GM06990 (cell line): ENCODE data around the gene COL15A1.

ENCODE experiments used
- DNase-seq: peaks from one replicate; pipeline ENCODE4 v3.0.0-alpha.2; 2011; ENCODE audit not compliant: insufficient read length; ENCODE audit errors: extremely low read depth
- H3K27me3 ChIP-seq: replicated peaks from 2 replicates; pipeline ENCODE4 v1.6.0; 2011; ENCODE audit warnings: low read length; ENCODE audit not compliant: control insufficient read depth, insufficient read depth
- H3K36me3 ChIP-seq: 2 replicates; pipeline ENCODE4 v1.5.1; 2011; ENCODE audit warnings: low read length; ENCODE audit not compliant: control insufficient read depth, insufficient read depth
- H3K4me3 ChIP-seq: replicated peaks from 2 replicates; pipeline ENCODE4 v1.5.1; 2011; ENCODE audit warnings: low read depth, mild to moderate bottlenecking, control low read depth, low read length
- TF ChIP-seq, protein P1 (sequence below): IDR thresholded peaks from 2 replicates; pipeline ENCODE4 v1.5.1; 2011; ENCODE audit warnings: low read length, control low read depth, mild to moderate bottlenecking, inconsistent platforms; ENCODE audit not compliant: insufficient read depth, poor library complexity, severe bottlenecking

The COL15A1 gene

DNA sequence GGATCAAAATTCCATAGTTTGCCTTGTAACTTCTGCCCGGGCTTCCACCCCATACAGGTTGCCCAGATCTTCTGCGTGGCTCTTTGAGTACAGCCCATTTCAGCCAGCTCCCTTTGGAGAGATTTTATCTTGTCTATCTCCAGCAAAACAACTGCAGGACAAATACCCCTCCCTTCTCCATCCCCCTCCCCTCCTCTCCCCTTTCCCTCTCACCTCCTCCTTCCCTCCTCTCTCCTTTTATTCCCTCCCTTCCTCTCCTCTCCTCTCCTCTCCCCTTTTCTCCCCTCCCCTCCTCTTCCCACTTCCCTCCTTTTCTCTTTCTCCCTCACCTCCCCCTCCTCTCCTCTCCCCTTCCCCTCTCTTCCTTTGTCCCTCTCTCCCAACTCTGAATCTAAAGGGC is 58.2 kb downstream of the COL15A1 start:
- no peak for DNase-seq
- TF ChIP-seq, protein P1, sequence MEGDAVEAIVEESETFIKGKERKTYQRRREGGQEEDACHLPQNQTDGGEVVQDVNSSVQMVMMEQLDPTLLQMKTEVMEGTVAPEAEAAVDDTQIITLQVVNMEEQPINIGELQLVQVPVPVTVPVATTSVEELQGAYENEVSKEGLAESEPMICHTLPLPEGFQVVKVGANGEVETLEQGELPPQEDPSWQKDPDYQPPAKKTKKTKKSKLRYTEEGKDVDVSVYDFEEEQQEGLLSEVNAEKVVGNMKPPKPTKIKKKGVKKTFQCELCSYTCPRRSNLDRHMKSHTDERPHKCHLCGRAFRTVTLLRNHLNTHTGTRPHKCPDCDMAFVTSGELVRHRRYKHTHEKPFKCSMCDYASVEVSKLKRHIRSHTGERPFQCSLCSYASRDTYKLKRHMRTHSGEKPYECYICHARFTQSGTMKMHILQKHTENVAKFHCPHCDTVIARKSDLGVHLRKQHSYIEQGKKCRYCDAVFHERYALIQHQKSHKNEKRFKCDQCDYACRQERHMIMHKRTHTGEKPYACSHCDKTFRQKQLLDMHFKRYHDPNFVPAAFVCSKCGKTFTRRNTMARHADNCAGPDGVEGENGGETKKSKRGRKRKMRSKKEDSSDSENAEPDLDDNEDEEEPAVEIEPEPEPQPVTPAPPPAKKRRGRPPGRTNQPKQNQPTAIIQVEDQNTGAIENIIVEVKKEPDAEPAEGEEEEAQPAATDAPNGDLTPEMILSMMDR, result no peak

DNA sequence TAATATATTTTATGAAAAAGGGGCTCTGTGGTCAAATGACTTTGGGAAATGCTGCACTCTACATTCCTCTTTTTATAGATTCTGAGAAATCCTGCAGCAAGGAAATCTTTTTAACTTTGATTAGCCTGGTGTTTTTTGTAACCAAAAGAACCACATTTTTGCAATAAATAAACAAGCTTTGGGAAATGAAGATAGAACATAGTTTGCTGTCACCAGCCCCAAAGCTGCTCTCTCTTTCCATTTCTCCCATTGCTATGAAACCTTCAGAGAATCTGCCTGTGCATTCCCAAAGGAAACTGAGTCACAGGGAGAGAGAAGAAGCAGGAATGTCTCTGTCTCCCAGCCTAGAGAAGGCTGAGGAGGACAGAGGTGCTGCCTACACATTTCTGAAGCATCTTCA is 59.0 kb downstream of the COL15A1 start:
- no peaks in the 10 kb centered on the region; the same call in 1 of the 2 replicates for H3K27me3 ChIP-seq
- no peaks in the 10 kb centered on the region for H3K36me3 ChIP-seq
- TF ChIP-seq, protein P1, result no peak
- H3K4me3 ChIP-seq, result no peak overlapping the region
- no peak for DNase-seq

More for the DNA sequence above, 58.2 kb downstream of the COL15A1 start:
- H3K27me3 ChIP-seq, result no peaks in the 10 kb centered on the region; the same call in 1 of the 2 replicates
- H3K4me3 ChIP-seq, result no peak overlapping the region
- H3K36me3 ChIP-seq, result no peaks in the 10 kb centered on the region

DNA sequence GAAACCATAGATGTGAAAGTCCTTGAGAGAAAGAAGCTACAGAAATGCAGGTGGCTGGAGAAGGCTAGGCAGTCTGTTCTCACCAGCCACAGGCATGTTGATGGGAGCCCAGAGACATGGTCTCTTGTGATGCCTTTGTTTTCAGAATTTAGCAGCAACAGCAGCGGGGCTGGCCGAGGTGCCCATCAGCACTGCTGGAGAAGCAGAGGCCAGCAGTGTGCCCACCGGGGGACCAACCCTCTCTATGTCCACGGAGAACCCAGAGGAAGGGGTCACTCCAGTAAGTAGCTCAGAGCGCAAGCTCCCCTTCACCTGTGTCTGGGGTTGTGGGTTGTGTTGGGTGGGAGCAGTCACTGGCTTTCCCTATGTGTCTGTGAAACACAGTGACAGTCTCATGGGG is 59.6 kb downstream of the COL15A1 start:
- Histone ChIP-seq H3K4me3 (no peak overlapping the region), H3K27me3 (no peaks in the 10 kb centered on the region; the same call in 1 of the 2 replicates), H3K36me3 (no peaks in the 10 kb centered on the region)
- TF ChIP-seq, protein P1, result no peak
- DNase-seq, result no peak

DNA sequence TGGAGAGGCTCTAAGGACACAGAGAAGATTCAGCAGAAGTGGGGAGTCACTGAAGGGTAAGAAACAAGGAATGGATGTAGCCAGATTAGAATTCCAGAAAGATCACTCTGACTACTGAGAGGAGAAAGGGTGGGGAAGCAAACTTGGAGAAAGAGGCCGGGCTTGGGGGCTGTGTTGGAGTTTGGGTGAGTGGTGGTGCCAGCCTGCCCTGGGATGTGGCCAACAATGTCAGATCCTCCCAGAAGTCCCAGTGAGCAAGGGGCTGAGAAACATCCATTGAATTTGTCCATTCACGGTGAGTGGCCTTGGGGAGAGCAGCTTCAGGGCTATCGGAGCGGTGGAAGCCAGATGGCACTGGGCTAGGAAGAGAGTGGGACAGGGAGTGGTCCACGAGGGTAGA is 60.4 kb downstream of the COL15A1 start:
- no peak for DNase-seq
- TF ChIP-seq, protein P1, result no peak
- no peak overlapping the region for H3K4me3 ChIP-seq
- no peaks in the 10 kb centered on the region; the same call in 1 of the 2 replicates for H3K27me3 ChIP-seq
- H3K36me3 ChIP-seq, result no peaks in the 10 kb centered on the region

DNA sequence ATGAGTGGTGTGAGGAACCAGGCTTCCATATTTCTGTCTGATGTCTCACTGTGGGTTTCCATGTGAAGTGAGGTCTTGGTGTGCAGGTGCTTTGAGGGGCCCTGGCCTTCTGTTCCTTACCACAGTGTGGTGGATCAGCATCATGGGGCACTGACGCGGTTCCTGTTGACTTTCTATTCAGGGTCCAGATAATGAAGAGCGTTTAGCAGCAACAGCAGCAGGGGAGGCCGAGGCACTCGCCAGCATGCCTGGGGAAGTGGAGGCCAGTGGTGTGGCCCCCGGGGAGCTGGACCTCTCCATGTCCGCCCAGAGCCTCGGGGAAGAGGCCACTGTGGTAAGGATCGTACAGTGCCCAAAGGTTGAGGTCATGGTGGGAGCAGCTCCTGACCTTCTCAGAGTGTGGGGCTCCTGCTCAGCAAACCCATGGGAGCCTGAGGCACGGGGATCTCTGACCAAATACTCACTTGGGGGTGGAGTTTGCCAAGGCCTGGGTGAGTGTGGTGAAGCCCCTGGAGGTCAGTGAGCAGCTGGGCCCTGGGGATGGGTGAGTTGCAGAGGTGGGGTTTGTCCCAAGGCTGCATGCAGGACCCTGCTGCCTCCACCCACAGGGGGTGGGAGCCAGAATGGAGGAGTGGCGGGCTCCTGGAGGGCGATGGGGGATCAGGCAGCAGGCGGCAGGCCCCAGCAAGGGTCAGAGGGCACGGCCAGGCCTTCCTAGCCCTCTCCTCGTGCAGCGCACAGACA is 61.2 kb downstream of the COL15A1 start:
- Histone ChIP-seq H3K27me3 (no peaks in the 10 kb centered on the region; the same call in 1 of the 2 replicates), H3K36me3 (no peaks in the 10 kb centered on the region), H3K4me3 (no peak overlapping the region)
- no peak for DNase-seq
- TF ChIP-seq, protein P1, result no peak
